ENCODE data around the gene FN1. TPM values are rescaled to one million over a fixed set of nuclear protein-coding genes. Genes with fewer than 3 reads are reported as not detected.

FN1 gene
- total RNA-seq, 1 experiment from 2014 or later = 11.1 TPM

DNA sequence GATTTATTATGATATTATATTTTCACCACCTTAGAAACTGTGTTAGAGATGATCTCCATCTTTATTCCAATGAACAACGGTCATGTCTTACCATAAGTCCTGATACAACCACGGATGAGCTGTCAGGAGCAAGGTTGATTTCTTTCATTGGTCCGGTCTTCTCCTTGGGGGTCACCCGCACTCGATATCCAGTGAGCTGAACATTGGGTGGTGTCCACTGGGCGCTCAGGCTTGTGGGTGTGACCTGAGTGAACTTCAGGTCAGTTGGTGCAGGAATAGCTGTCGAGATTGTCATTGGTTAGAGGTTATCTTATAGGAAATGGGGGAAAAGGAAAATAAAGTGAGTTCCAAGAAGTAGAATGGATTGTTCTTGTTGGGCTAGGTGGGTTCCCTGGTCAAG, 56.8 kb downstream of the FN1 start:
- Histone ChIP-seq H3K9ac (ENCODE audit: low read length) (no peak overlapping the region), H3K9me3 (ENCODE audit: control insufficient read depth in 1 of 2, insufficient read depth in 1 of 2, low read depth in 1 of 2, low read length in 2 of 2) (no peaks in the 10 kb centered on the region), H3K4me1 (ENCODE audit: control insufficient read depth in 1 of 2, insufficient read depth in 2 of 2, low read length in 2 of 2) (no peaks in the 10 kb centered on the region), H3K4me3 (replicated peaks in 1 of 2; ENCODE audit: low read depth in 1 of 2, low read length in 2 of 2) (no peak overlapping the region), H4K20me1 (ENCODE audit: insufficient read depth) (no peaks in the 10 kb centered on the region), H3K9me2 (ENCODE audit: insufficient read depth) (no peaks in the 10 kb centered on the region), H3K79me2 (ENCODE audit: insufficient read depth, low read length) (no peaks in the 10 kb centered on the region), H3K27ac (ENCODE audit: low read depth, low read length) (no peak overlapping the region), H3K36me3 (ENCODE audit: control insufficient read depth in 1 of 2, insufficient read depth in 2 of 2, low read length in 2 of 2) (no peaks in the 10 kb centered on the region), H3K27me3 (ENCODE audit: insufficient read depth, low read length) (no peaks in the 10 kb centered on the region), H2AFZ (ENCODE audit: low read depth, low read length, poor library complexity, severe bottlenecking) (no peak overlapping the region), H3K4me2 (ENCODE audit: low read length) (no peak overlapping the region)
- ChIA-PET RAD21 (ENCODE audit: low non-redundant PET in 1 of 2, low total read pairs in 2 of 2, uncharacterized antibody in 2 of 2, unreplicated experiment in 2 of 2) (no interaction called here), CTCF (no interaction called here), POLR2A (no interaction called here)
- DNase-seq (ENCODE audit: low read depth, low spot score) = no peak
- TF ChIP-seq SRF (IDR thresholded peaks at IDR 0.05; ENCODE audit: low read depth) = no peak
- no peak for TF ChIP-seq JUND (IDR thresholded peaks at IDR 0.05)
- no peak for TF ChIP-seq ZFX (IDR thresholded peaks at IDR 0.05)
- no peak for TF ChIP-seq POLR2A (IDR thresholded peaks at IDR 0.05; ENCODE audit: borderline replicate concordance, extremely low read depth, insufficient read depth, insufficient read length)
- TF ChIP-seq ELF1 (IDR thresholded peaks at IDR 0.05; ENCODE audit: borderline replicate concordance, low read depth) = no peak
- TF ChIP-seq, protein P1, sequence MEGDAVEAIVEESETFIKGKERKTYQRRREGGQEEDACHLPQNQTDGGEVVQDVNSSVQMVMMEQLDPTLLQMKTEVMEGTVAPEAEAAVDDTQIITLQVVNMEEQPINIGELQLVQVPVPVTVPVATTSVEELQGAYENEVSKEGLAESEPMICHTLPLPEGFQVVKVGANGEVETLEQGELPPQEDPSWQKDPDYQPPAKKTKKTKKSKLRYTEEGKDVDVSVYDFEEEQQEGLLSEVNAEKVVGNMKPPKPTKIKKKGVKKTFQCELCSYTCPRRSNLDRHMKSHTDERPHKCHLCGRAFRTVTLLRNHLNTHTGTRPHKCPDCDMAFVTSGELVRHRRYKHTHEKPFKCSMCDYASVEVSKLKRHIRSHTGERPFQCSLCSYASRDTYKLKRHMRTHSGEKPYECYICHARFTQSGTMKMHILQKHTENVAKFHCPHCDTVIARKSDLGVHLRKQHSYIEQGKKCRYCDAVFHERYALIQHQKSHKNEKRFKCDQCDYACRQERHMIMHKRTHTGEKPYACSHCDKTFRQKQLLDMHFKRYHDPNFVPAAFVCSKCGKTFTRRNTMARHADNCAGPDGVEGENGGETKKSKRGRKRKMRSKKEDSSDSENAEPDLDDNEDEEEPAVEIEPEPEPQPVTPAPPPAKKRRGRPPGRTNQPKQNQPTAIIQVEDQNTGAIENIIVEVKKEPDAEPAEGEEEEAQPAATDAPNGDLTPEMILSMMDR (IDR thresholded peaks at IDR 0.05 in 2 of 3, conservative IDR thresholded peaks at IDR 0.05 in 1 of 3; ENCODE audit: borderline replicate concordance in 1 of 3, insufficient read depth in 1 of 3, low read depth in 2 of 3, low read length in 2 of 3) = no peak
- TF ChIP-seq POLR2AphosphoS5 (IDR thresholded peaks at IDR 0.05; ENCODE audit: low read depth, low read length) = no peak
- no peak for TF ChIP-seq ZNF274 (IDR thresholded peaks at IDR 0.05; ENCODE audit: low read depth, low read length)
- TF ChIP-seq RAD21 (IDR thresholded peaks at IDR 0.05; ENCODE audit: low read depth) = no peak
- no peak for TF ChIP-seq CEBPB (IDR thresholded peaks at IDR 0.05; ENCODE audit: low read depth)
- TF ChIP-seq, protein P2, sequence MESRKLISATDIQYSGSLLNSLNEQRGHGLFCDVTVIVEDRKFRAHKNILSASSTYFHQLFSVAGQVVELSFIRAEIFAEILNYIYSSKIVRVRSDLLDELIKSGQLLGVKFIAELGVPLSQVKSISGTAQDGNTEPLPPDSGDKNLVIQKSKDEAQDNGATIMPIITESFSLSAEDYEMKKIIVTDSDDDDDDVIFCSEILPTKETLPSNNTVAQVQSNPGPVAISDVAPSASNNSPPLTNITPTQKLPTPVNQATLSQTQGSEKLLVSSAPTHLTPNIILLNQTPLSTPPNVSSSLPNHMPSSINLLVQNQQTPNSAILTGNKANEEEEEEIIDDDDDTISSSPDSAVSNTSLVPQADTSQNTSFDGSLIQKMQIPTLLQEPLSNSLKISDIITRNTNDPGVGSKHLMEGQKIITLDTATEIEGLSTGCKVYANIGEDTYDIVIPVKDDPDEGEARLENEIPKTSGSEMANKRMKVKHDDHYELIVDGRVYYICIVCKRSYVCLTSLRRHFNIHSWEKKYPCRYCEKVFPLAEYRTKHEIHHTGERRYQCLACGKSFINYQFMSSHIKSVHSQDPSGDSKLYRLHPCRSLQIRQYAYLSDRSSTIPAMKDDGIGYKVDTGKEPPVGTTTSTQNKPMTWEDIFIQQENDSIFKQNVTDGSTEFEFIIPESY (IDR thresholded peaks at IDR 0.05; ENCODE audit: extremely low read depth, insufficient replicate concordance, low read length) = no peak
- no peak for TF ChIP-seq YY1 (IDR thresholded peaks at IDR 0.05; ENCODE audit: extremely low read depth, insufficient replicate concordance, low read depth, low read length)
- TF ChIP-seq, protein P3, sequence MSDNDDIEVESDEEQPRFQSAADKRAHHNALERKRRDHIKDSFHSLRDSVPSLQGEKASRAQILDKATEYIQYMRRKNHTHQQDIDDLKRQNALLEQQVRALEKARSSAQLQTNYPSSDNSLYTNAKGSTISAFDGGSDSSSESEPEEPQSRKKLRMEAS (IDR thresholded peaks at IDR 0.05) = no peak
- no peak for TF ChIP-seq TCF7L2 (IDR thresholded peaks at IDR 0.05; ENCODE audit: borderline replicate concordance, extremely low read depth, insufficient read depth, insufficient read length)
- TF ChIP-seq FOSL1 (IDR thresholded peaks at IDR 0.05; ENCODE audit: low read depth) = no peak
- no peak for TF ChIP-seq EZH2 (IDR thresholded peaks at IDR 0.05)
- no peak for TF ChIP-seq EGR1 (IDR thresholded peaks at IDR 0.05; ENCODE audit: low read depth)
- TF ChIP-seq, protein P4, sequence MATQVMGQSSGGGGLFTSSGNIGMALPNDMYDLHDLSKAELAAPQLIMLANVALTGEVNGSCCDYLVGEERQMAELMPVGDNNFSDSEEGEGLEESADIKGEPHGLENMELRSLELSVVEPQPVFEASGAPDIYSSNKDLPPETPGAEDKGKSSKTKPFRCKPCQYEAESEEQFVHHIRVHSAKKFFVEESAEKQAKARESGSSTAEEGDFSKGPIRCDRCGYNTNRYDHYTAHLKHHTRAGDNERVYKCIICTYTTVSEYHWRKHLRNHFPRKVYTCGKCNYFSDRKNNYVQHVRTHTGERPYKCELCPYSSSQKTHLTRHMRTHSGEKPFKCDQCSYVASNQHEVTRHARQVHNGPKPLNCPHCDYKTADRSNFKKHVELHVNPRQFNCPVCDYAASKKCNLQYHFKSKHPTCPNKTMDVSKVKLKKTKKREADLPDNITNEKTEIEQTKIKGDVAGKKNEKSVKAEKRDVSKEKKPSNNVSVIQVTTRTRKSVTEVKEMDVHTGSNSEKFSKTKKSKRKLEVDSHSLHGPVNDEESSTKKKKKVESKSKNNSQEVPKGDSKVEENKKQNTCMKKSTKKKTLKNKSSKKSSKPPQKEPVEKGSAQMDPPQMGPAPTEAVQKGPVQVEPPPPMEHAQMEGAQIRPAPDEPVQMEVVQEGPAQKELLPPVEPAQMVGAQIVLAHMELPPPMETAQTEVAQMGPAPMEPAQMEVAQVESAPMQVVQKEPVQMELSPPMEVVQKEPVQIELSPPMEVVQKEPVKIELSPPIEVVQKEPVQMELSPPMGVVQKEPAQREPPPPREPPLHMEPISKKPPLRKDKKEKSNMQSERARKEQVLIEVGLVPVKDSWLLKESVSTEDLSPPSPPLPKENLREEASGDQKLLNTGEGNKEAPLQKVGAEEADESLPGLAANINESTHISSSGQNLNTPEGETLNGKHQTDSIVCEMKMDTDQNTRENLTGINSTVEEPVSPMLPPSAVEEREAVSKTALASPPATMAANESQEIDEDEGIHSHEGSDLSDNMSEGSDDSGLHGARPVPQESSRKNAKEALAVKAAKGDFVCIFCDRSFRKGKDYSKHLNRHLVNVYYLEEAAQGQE (IDR thresholded peaks at IDR 0.05; ENCODE audit: low read depth) = no peak
- intact Hi-C loops (cut with micrococcal nuclease) = no loop called here
- BruUV-seq (replicated peaks) = no TSS peak
- no peak for ATAC-seq
